Sigmoid colon (tissue), 7 donors: ENCODE data around the gene HADHA. TPM values are rescaled to one million over a fixed set of nuclear protein-coding genes. Genes with fewer than 3 reads are reported as not detected.

Source experiments
- DNase-seq: peaks from one replicate; pipeline ENCODE4 v3.0.0-alpha.2; 2019
- H3K27ac ChIP-seq, 4 donors: fragments of 200-600 bp; sonication (generic); one replicate each; pipeline ENCODE4 v1.5.1; 2016 to 2019; ENCODE audit warnings: mild to moderate bottlenecking in 1 of 4
- H3K27me3 ChIP-seq, 3 donors: fragments of 200-600 bp; sonication (generic); one replicate each; pipeline ENCODE4 v1.5.1; 2019; ENCODE audit warnings: mild to moderate bottlenecking in 1 of 3
- H3K36me3 ChIP-seq, 4 donors: fragments of 200-600 bp; sonication (generic); one replicate each; pipeline ENCODE4 v1.5.1; 2016 to 2019
- H3K4me1 ChIP-seq, 4 donors: fragments of 200-600 bp; sonication (generic); one replicate each; pipeline ENCODE4 v1.5.1; 2017 to 2019
- H3K4me3 ChIP-seq, 4 donors: fragments of 200-600 bp; sonication (generic); one replicate each; pipeline ENCODE4 v1.5.1; 2017 to 2019; ENCODE audit warnings: mild to moderate bottlenecking in 2 of 4, moderate library complexity in 1 of 4
- H3K9me3 ChIP-seq, 4 donors: fragments of 200-600 bp in 3 of 4; sonication (generic) in 3 of 4; one replicate each; pipeline versions ENCODE4 v1.5.1 to v1.6.1; 2013 to 2019
- EP300 ChIP-seq, 4 donors: sonication (generic); formaldehyde crosslinking; IDR thresholded peaks; one replicate each; pipeline ENCODE4 v1.6.1; 2017; ENCODE audit warnings: antibody characterized with exemption in 4 of 4
- POLR2A ChIP-seq, 2 donors: fragments of 450-650 bp; IDR thresholded peaks; one replicate each; pipeline ENCODE4 v1.6.1; 2016; ENCODE audit warnings: antibody characterized with exemption in 2 of 2, mild to moderate bottlenecking in 2 of 2, moderate library complexity in 2 of 2
- POLR2AphosphoS5 ChIP-seq, 4 donors: sonication (generic); formaldehyde crosslinking; IDR thresholded peaks; one replicate each; pipeline ENCODE4 v1.6.1; 2017; ENCODE audit warnings: antibody characterized with exemption in 4 of 4
- WGBS, 2 donors: extraction: QIAGEN DNeasy Blood & Tissue Kit; methylation state at CpG; one replicate each; pipeline ENCODE4 v1.1.7; 2013; 5-methylcytosine and 5-hydroxymethylcytosine counted together
- intact Hi-C: fragments of 100-400 bp; cut with DNase I; formaldehyde crosslinking; loops from one replicate; pipeline ENCODE4 v1.15.1; 2023
- polyA plus RNA-seq, 3 donors: library from polyadenylated mRNA; stranded (reverse); fragments of 200-250 nt; gene quantifications; one replicate each; pipeline ENCODE4 v1.2.3, GENCODE V29; 2013
- total RNA-seq, 4 donors: library from RNA; depleted of rRNA; stranded (reverse); fragments of >200 nt; gene quantifications; one replicate each; pipeline ENCODE4 v1.1.0, GENCODE V29; 2016
- TF ChIP-seq, protein P1 (sequence below), 4 experiments: fragments of 450-650 bp in 3 of 4; fragments of 200-600 bp in 1 of 4; IDR thresholded peaks; one replicate each; pipeline ENCODE4 v1.5.1; 2016 to 2019; ENCODE audit warnings: antibody characterized with exemption in 4 of 4, mild to moderate bottlenecking in 3 of 4, moderate library complexity in 2 of 4
- donor health status: healthy with polysubstance abuse.
- donor health status: Bipolar disorder and iron deficiency.
- donor health status: healthy.

Gene HADHA
- total and polyA plus RNA-seq, 7 donors = 96.7 to 148 (median 122) TPM

DNA sequence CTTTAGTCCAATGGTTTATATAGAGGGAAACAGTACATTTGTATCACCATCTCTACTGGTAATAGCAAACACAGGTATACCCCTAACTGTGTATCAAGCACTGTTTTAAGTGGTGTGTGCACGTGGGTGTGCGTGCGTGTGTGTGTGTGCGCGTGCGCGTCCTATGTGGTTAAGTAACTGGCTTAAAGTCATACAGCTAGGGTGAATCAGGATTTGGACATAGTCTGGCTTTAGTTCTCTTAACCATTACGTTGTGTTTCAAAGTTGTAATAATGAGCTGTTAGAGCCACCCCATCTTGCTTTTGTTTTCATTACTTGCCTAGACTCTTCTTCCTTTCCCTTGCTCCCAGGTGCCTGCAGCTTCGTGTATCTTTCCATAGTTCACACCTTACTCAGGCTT is 2.4 kb upstream of the HADHA start:
- Histone ChIP-seq H3K4me1 (peaks cover 0 to 48% (median 44%) of the 10 kb centered on the region in 4 donors), H3K4me3 (no peak overlapping the region), H3K27me3 (no peaks in the 10 kb centered on the region), H3K9me3 (no peaks in the 10 kb centered on the region), H3K36me3 (no peaks in the 10 kb centered on the region), H3K27ac (peak overlapping the region in 2 of 4 donors; percentile 95 to 96)
- TF ChIP-seq POLR2AphosphoS5 (IDR thresholded peaks at IDR 0.05) (no peak), POLR2A (IDR thresholded peaks at IDR 0.05) (no peak), EP300 (IDR thresholded peaks at IDR 0.05) (no peak)
- TF ChIP-seq, protein P1, sequence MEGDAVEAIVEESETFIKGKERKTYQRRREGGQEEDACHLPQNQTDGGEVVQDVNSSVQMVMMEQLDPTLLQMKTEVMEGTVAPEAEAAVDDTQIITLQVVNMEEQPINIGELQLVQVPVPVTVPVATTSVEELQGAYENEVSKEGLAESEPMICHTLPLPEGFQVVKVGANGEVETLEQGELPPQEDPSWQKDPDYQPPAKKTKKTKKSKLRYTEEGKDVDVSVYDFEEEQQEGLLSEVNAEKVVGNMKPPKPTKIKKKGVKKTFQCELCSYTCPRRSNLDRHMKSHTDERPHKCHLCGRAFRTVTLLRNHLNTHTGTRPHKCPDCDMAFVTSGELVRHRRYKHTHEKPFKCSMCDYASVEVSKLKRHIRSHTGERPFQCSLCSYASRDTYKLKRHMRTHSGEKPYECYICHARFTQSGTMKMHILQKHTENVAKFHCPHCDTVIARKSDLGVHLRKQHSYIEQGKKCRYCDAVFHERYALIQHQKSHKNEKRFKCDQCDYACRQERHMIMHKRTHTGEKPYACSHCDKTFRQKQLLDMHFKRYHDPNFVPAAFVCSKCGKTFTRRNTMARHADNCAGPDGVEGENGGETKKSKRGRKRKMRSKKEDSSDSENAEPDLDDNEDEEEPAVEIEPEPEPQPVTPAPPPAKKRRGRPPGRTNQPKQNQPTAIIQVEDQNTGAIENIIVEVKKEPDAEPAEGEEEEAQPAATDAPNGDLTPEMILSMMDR (IDR thresholded peaks at IDR 0.05) = no peak
- no peak for DNase-seq
- intact Hi-C loops = no loop called here
- WGBS, 2 donors = 80% methylated on average over 9 of the region's 9 CpGs

DNA sequence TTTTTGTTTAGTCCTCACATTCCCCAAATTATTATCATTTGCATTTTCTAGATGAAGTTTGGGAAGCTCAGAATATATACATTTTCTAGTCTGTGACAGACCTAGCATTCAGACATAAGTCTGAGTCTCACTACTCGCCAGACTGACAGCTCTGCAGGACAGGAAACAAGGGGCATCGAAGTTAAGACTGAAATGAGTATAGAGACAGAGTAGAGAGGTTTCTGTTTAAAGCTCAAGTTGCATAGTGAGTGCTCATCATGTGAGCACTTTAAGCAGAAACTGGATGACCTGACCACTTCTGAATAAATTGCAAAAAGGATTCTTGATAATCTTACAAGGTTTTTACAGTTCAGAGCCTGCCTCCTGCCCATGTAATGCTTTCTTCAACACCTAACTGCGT is 1.4 kb upstream of the HADHA start:
- H3K9me3 ChIP-seq = no peaks in the 10 kb centered on the region
- DNase-seq = no peak
- H3K4me3 ChIP-seq = peak overlapping the region; percentile 80 to 94 (median 86)
- no peaks in the 10 kb centered on the region for H3K36me3 ChIP-seq
- intact Hi-C loops = loop anchor here (2.0 kb wide), 2 partner anchors 53 to 85 kb away; no protein-coding TSS in a partner anchor
- 6 to 23% methylated on average over 3 of the region's 3 CpGs for WGBS, 2 donors
- H3K4me1 ChIP-seq = peaks cover 0 to 48% (median 43%) of the 10 kb centered on the region in 4 donors
- H3K27me3 ChIP-seq = no peaks in the 10 kb centered on the region
- peak overlapping the region; percentile 91 to 96 (median 95) for H3K27ac ChIP-seq
- no peak for TF ChIP-seq EP300 (IDR thresholded peaks at IDR 0.05)
- no peak for TF ChIP-seq POLR2AphosphoS5 (IDR thresholded peaks at IDR 0.05)
- TF ChIP-seq POLR2A (IDR thresholded peaks at IDR 0.05) = no peak
- TF ChIP-seq, protein P1 (IDR thresholded peaks at IDR 0.05) = no peak

DNA sequence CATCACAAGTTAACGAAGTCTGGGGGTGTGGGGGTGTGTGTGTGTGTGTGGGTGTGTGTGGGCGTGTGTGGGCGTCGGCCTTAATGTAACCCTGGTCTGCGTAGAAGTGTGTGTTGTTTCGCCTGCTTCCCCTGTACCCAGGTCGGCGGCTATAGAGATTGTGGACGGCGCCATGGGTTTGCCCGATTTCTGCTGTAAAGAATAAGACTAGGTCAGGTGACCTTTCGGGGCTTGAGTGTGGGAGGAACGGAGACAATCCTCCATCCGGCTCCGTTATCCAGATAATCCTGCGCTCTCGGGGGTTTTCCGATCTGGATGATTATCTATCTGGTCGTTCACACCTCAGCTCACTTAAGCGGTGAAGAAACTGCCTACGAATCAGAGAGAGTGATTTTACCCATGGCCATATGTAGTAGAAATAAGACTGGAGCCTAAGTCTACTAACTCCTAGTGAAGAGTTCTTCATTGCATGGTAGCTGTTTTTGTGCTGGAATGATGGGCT is 850 bp upstream of the HADHA start:
- TF ChIP-seq, protein P1 (IDR thresholded peaks at IDR 0.05) = no peak
- TF ChIP-seq EP300 (IDR thresholded peaks at IDR 0.05) = no peak
- no peak for TF ChIP-seq POLR2AphosphoS5 (IDR thresholded peaks at IDR 0.05)
- no peak for TF ChIP-seq POLR2A (IDR thresholded peaks at IDR 0.05)
- Histone ChIP-seq H3K27me3 (no peaks in the 10 kb centered on the region), H3K4me1 (peaks cover 0 to 51% (median 46%) of the 10 kb centered on the region in 4 donors)

DNA sequence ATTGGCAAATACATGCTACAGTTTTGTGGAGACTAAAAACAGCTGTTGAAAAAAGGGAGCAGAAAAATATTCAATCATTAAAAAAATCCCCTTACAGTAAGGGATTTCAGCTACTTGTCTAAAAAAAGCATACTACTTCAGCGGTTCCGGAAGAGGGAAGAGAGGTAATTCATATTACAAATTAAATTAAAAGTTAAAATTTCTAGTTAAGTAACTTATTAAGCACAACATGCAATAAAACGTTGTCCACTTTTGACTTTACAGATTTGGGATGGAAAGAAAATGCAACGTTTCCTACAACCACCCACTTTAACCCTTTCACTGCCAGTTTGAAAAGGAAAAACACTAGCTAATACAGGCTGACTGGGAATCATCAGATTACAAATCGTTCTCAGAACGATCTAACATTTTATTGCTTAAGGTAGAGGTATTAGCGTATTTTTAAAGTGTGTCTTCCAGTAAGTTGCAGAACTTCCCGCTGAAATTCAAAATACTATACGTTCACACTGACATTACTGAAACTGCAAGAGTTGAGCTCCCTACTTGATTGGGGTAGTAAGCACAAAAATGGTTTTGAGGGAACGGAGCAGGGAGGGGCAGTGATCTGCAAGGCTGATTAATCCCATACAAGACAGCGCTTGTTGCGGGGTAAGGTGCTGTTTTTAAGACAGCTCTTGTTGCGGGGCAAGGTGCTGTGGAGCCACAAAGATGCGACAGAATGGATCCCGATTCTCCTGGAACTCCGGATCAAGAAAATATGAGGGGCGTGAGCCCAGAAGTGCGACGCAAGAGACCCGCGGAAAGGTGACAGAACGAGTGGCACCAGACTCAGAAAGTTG is 743 bp downstream of the HADHA start:
- Histone ChIP-seq H3K36me3 (peaks cover 0 to under 1% (median 0%) of the 10 kb centered on the region in 4 donors), H3K27ac (peak overlapping the region; percentile 91 to 96 (median 95)), H3K27me3 (no peaks in the 10 kb centered on the region), H3K4me3 (peak overlapping the region; percentile 80 to 94 (median 86)), H3K9me3 (no peaks in the 10 kb centered on the region), H3K4me1 (peaks cover 0 to 59% (median 51%) of the 10 kb centered on the region in 4 donors)
- TF ChIP-seq, protein P1 (IDR thresholded peaks at IDR 0.05) = no peak
- TF ChIP-seq POLR2AphosphoS5 (IDR thresholded peaks at IDR 0.05) (no peak), EP300 (IDR thresholded peaks at IDR 0.05) (no peak)
- WGBS, 2 donors = 0 to 1% methylated on average over 22 of the region's 22 CpGs
- intact Hi-C loops = loop anchor here (2.0 to 5.0 kb wide), 3 partner anchors 55 to 104 kb away; partner anchors contain the start of genes ADGRF3 and SELENOI
- DNase-seq = no peak

More for the DNA sequence above, 850 bp upstream of the HADHA start:
- intact Hi-C loops = loop anchor here (2.0 kb wide), 2 partner anchors 54 to 86 kb away; no protein-coding TSS in a partner anchor
- Histone ChIP-seq H3K27ac (peak overlapping the region; percentile 91 to 96 (median 95)), H3K9me3 (no peaks in the 10 kb centered on the region), H3K36me3 (no peaks in the 10 kb centered on the region), H3K4me3 (peak overlapping the region; percentile 80 to 94 (median 86))
- 0% methylated on average over 21 of the region's 21 CpGs for WGBS, 2 donors
- DNase-seq = peak; percentile 69
